ENCODE results near the gene MAPK14.

- no peak for TF ChIP-seq POLR2AphosphoS5 (IDR thresholded peaks at IDR 0.05; ENCODE audit: low read depth)
- TF ChIP-seq, protein P1, sequence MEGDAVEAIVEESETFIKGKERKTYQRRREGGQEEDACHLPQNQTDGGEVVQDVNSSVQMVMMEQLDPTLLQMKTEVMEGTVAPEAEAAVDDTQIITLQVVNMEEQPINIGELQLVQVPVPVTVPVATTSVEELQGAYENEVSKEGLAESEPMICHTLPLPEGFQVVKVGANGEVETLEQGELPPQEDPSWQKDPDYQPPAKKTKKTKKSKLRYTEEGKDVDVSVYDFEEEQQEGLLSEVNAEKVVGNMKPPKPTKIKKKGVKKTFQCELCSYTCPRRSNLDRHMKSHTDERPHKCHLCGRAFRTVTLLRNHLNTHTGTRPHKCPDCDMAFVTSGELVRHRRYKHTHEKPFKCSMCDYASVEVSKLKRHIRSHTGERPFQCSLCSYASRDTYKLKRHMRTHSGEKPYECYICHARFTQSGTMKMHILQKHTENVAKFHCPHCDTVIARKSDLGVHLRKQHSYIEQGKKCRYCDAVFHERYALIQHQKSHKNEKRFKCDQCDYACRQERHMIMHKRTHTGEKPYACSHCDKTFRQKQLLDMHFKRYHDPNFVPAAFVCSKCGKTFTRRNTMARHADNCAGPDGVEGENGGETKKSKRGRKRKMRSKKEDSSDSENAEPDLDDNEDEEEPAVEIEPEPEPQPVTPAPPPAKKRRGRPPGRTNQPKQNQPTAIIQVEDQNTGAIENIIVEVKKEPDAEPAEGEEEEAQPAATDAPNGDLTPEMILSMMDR (IDR thresholded peaks at IDR 0.05; ENCODE audit: insufficient read depth, low read length), result no peak
- no peak for TF ChIP-seq GABPA (IDR thresholded peaks at IDR 0.05; ENCODE audit: low read depth)
- no peak for TF ChIP-seq SPI1 (IDR thresholded peaks at IDR 0.05; ENCODE audit: borderline replicate concordance, low read depth)
Measured at GRCh38 chr6:36070252-36070651, 42.6 kb downstream of the MAPK14 start.
